ENCODE results near the gene ACP2. TPM values are rescaled to one million over a fixed set of nuclear protein-coding genes. Genes with fewer than 3 reads are reported as not detected.

Gene ACP2
- polyA plus RNA-seq, 1 of the 3 experiments (the other 2 are of a cell fraction) = 17.5 TPM

DNA sequence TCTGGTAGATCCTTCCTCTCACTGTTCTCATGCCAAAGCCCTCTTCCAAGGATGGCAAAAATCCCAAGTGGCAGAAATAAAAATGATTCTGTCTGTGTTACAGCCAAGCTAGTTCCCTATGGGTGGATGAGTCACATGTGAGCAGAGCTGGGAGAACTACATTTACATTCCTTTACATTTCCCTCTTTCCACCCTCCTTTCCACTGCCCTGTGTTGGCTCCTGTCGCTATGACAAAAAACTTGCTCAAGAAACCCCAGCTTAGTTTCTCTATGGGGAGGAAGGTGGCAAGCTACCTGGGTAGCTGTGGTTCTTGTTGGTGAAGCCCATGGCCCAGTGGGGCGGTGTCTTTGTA is 44.0 kb downstream of the ACP2 start:
- ChIA-PET POLR2A (no interaction called here), CTCF (interaction anchor here (0.6 to 3.5 kb wide), 4 partner anchors 16 to 112 kb away, joined by 3 to 13 read pairs (median 4); partner anchors contain the start of gene ACP2)
- H4K20me1 ChIP-seq (ENCODE audit: insufficient read depth) = no peaks in the 10 kb centered on the region
- H3K79me2 ChIP-seq (ENCODE audit: insufficient read depth) = no peaks in the 10 kb centered on the region
- H3K27ac ChIP-seq (ENCODE audit: low read depth in 2 of 2, low read length in 1 of 2) = peak overlapping the region in 1 of 2 experiments; percentile 79; a peak in 2 of 4 replicates
- H3K9me3 ChIP-seq = no peaks in the 10 kb centered on the region
- H3K4me1 ChIP-seq (ENCODE audit: control insufficient read depth in 1 of 2, insufficient read depth in 2 of 2, low read depth in 1 of 2, low read length in 1 of 2) = peaks cover 0 to 4% of the 10 kb centered on the region in 2 experiments; a peak in 2 of 4 replicates
- 60% methylated on average over 2 of the region's 2 CpGs for WGBS (ENCODE audit: low lambda C conversion rate)
- H3K9me2 ChIP-seq = no peaks in the 10 kb centered on the region
- H3K9ac ChIP-seq = peak overlapping the region; percentile 41; the same call in 1 of the 2 replicates
- H3F3A ChIP-seq (replicated peaks; ENCODE audit: insufficient read depth) = no peaks in the 10 kb centered on the region
- H2AFZ ChIP-seq (ENCODE audit: low read depth) = peak overlapping the region; percentile 64; the same call in 1 of the 2 replicates
- H3K27me3 ChIP-seq (ENCODE audit: insufficient read depth) = no peaks in the 10 kb centered on the region
- H3K4me2 ChIP-seq = peak overlapping the region; percentile 68
- peak; percentile 53; the same call in 1 of the 2 replicates for TF ChIP-seq MAX (IDR thresholded peaks at IDR 0.05; ENCODE audit: low read depth)
- no peak for TF ChIP-seq YY1 (IDR thresholded peaks at IDR 0.05; ENCODE audit: low read depth)
- no peak for TF ChIP-seq SMC3 (IDR thresholded peaks at IDR 0.05; ENCODE audit: low read depth, low read length)
- TF ChIP-seq CTCF (IDR thresholded peaks at IDR 0.05) = no peak
- no peak for TF ChIP-seq RXRA (IDR thresholded peaks at IDR 0.05; ENCODE audit: borderline replicate concordance, low read depth)
- TF ChIP-seq NFIC (IDR thresholded peaks at IDR 0.05; ENCODE audit: borderline replicate concordance) = peak; percentile 61; the same call in 1 of the 2 replicates
- peak; percentile 75 for TF ChIP-seq FOSL2 (IDR thresholded peaks at IDR 0.05; ENCODE audit: borderline replicate concordance, low read depth)
- TF ChIP-seq TAF1 (IDR thresholded peaks at IDR 0.05; ENCODE audit: borderline replicate concordance, low read depth, low read length) = no peak
- TF ChIP-seq, protein P1, sequence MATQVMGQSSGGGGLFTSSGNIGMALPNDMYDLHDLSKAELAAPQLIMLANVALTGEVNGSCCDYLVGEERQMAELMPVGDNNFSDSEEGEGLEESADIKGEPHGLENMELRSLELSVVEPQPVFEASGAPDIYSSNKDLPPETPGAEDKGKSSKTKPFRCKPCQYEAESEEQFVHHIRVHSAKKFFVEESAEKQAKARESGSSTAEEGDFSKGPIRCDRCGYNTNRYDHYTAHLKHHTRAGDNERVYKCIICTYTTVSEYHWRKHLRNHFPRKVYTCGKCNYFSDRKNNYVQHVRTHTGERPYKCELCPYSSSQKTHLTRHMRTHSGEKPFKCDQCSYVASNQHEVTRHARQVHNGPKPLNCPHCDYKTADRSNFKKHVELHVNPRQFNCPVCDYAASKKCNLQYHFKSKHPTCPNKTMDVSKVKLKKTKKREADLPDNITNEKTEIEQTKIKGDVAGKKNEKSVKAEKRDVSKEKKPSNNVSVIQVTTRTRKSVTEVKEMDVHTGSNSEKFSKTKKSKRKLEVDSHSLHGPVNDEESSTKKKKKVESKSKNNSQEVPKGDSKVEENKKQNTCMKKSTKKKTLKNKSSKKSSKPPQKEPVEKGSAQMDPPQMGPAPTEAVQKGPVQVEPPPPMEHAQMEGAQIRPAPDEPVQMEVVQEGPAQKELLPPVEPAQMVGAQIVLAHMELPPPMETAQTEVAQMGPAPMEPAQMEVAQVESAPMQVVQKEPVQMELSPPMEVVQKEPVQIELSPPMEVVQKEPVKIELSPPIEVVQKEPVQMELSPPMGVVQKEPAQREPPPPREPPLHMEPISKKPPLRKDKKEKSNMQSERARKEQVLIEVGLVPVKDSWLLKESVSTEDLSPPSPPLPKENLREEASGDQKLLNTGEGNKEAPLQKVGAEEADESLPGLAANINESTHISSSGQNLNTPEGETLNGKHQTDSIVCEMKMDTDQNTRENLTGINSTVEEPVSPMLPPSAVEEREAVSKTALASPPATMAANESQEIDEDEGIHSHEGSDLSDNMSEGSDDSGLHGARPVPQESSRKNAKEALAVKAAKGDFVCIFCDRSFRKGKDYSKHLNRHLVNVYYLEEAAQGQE (IDR thresholded peaks at IDR 0.05; ENCODE audit: low read depth, low read length) = no peak
- peak; percentile 25 for TF ChIP-seq TCF12 (IDR thresholded peaks at IDR 0.05)
- TF ChIP-seq ELF1 (IDR thresholded peaks at IDR 0.05) = no peak
- peak; percentile 51; the same call in 1 of the 2 replicates for TF ChIP-seq JUND (IDR thresholded peaks at IDR 0.05)
- TF ChIP-seq ZBTB33 (IDR thresholded peaks at IDR 0.05; ENCODE audit: borderline replicate concordance, low read depth) = no peak
- no peak overlapping the region for H3K4me3 ChIP-seq (ENCODE audit: low read depth in 2 of 2, low read length in 1 of 2)
- no peaks in the 10 kb centered on the region for H3K36me3 ChIP-seq (replicated peaks in 1 of 2; ENCODE audit: control insufficient read depth in 1 of 2, insufficient read depth in 2 of 2, low read length in 1 of 2)
- no peak for DNase-seq

All from SK-N-SH (cell line).